Daoy (cell line): ENCODE measurements around the gene CNOT6. TPM values are rescaled to one million over a fixed set of nuclear protein-coding genes. Genes with fewer than 3 reads are reported as not detected.

Experiments
- DNase-seq: peaks from one replicate; pipeline ENCODE4 v3.0.0-alpha.2; 2015; ENCODE audit warnings: low read depth
- total RNA-seq: library from RNA; depleted of rRNA; stranded (reverse); fragments of >200 nt; shearing (Covaris generic); gene quantifications from 2 replicates; pipeline ENCODE4 v1.2.3, GENCODE V29; 2014; rRNA removed

The CNOT6 gene
- total RNA-seq, 1 experiment from 2014 or later, result 11.4 TPM

DNA sequence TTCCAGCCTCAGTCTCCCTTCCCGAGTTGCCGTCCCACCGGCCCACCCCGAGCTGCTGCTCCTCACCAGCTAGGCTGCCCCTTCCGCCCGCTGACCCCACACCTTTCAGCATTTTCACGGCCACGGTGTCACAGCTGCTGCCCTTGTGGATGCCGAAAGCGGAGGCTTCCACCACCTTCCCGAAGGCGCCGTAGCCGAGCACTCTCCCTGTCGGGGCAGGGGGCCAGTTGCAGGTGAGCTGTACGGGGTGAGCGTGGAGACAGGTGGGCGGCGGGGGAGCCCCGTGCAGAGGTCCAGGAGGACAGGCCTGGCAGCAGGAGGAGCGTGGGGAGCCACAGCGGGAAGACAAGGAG, 125.4 kb downstream of the CNOT6 start:
- no peak for DNase-seq

GRCh38 chr5:180620014-180620413, 125.8 kb downstream of the CNOT6 start:
- no peak for DNase-seq

DNA sequence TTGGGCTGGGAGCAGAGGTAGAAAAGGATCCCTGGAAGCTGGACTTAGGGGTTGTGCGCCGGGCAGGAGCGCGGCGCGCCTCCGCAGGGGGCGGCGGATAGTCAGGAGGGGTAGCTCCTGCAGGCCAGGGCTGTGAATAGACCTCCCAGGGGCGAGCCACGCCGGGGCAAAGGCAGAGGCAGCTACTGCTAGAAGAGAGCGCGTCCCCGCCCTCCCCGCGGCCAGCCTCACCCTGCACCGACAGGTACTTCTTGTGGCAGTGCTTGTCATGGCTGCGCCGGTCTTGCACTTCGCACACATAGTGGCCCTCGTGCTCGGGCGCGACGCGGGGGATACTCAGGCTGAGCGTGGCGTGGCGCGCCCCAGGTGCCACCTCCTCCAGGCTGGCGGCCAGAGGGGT, 127.1 kb downstream of the CNOT6 start:
- DNase-seq, result no peak

- DNase-seq, result no peak
Observed at GRCh38 chr5:180622910-180623309, 128.7 kb downstream of the CNOT6 start.

DNA sequence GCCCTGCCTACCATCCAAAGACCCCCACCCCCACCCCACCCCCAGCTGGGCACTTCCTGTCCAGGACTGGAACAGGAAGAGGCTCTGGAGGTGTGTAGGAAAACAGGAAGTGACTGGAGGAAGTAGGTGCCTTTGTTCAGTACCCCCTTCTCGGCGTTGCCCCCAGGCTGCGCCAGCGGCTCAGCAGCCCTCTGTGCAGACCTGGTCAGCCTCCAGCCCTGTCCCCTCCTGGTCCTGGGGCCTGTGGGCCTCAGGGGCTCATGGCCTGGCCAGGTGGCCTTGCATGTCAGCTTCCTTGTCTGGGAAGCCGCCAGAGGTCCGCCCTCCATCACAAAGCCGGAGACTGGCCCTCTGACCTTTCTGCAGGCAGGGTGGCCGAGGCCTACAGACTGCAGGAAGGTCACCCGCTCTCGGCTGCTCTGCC, 129.2 kb downstream of the CNOT6 start:
- no peak for DNase-seq

- no peak for DNase-seq
Observed at GRCh38 chr5:180623844-180624243, 129.7 kb downstream of the CNOT6 start.

- no peak for DNase-seq
Observed at GRCh38 chr5:180624587-180624986, 130.4 kb downstream of the CNOT6 start.

DNA sequence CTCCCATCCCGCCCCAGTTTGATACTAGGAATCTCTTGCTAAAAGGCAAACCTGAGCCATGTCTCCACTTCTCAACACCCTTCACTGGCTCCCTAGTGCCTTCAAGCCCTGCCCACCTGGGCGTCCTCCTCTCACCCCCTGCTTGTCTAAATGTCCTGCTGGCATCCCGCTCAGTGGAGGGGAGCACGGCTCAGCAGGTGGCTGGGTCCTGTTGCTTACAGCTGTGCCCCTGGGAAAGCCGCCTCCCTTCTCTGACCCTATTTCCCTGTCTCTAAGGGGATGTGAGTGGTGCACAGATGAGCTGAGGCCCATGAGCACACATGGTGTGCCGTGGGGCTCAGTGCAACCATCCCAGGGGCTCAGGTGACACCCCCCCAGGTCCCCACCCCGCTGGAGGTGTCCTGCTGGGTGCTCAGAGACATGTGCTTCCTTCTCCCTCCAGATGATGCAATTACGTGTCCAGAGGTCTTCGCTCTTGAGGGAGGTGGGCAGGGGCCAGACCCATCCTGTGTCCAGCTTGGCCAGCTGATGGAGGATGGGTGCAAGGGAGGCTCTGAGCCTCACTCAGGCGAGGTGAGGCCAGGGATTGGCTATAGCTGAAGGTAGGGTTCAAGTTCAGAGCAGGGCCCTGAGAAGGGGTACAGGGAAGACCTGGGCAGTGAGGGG, 131.1 kb downstream of the CNOT6 start:
- DNase-seq, result no peak

GRCh38 chr5:180625791-180626660, 131.8 kb downstream of the CNOT6 start:
- DNase-seq, result no peak

DNA sequence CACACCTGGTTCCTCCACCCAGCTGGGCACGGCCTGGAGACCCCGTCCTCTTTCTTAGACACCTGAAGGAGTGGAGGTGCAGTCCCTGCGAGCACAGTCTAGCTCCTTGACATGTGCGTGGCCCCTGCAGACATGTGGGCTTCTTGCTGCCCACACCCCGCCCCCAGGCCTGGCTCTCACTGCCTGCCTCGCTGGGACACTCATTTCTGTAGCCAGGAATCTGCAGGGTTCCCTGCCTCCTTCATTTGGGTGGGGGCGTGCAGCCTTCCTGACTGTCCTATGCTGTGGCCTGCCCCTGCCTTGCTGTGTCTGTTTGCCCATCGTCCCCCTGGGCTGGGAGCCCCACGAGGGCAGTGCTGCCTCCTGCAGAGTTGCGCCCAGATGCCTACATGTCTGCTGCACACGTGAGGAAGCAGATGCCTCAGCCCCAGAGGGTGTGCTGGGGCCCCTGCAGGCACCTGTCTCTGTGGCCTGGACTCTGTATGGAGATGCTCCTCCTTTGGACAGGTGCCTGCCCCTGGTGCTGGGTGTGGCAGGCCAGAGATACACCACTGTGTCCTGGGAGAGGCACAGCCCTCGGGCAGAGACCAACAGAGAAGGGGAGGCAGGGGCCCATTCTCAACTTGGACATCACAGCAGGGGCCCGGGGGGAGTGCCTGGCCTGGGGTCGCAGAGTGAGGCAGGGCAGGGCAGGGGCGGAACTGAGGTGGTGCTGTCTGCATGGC, 132.6 kb downstream of the CNOT6 start:
- no peak for DNase-seq

DNA sequence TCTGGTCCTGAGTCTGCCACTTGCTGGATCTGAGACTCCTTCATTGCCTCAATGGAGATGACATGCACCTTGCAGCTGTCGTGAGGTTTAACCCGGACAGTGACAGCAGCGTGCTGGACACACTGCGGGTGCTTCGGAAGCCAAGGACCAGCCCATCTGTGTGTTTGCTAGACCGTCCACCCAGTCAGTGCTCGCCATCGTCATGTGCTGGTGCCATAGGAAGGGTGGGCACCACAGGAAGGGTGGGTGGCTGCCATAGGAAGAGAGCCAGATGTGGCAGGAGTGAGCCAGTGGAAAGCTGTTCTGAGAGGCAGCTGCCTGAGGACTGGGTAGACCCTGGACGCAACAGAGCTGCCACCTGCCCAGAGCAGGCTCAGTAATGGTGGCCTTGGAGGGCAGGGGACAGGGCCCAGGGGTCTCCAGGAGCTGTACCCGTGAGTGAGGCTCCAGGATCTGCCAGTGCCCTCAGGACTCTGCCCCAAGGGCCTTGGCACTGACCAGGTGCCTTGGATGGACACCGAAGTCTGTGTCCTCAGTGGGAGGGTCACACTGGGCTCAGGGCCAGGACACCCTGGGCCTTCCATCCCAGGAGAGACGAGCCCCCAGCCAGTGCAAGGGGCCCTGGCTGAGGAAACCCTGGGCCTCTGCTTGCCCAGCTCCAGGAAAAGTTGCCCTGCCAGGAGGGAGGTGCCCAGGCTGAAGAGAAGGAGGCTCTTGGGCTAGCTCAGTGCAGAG, 133.4 kb downstream of the CNOT6 start:
- no peak for DNase-seq

Other genes with a start within 250 kb of the CNOT6 start
- gene MAPK9, start 202.3 kb upstream of the CNOT6 start, total RNA-seq, result 26.3 and 33.1 TPM in 2 replicates
- 124 and 133 TPM in 2 replicates for gene GFPT2, start 141.0 kb upstream of the CNOT6 start, total RNA-seq
- gene SCGB3A1, start 97.1 kb downstream of the CNOT6 start, total RNA-seq, result not detected in 2 replicates
- 10.2 and 24.6 TPM in 2 replicates for gene FLT4, start 155.2 kb downstream of the CNOT6 start, total RNA-seq
- gene OR2Y1, start 245.7 kb downstream of the CNOT6 start, total RNA-seq, result not detected in 2 replicates